GM19238 (cell line): ENCODE data around the gene MANBA.

Experiments used
- DNase-seq: peaks from one replicate; pipeline ENCODE4 v3.0.0; 2011; ENCODE audit warnings: low spot score; ENCODE audit not compliant: insufficient read length

MANBA gene

GRCh38 chr4:102760645-102761295 lies at the start of gene MANBA:
MANBA (minus strand) TSS chr4:102760968; CDS start chr4:102760894, 74 bp downstream.
- peak; percentile 92 for DNase-seq

- no peak for DNase-seq
These were observed 48.9 kb upstream of the MANBA start for GRCh38 chr4:102809691-102810090.

GRCh38 chr4:102809190-102809589 lies 48.4 kb upstream of the MANBA start:
- no peak for DNase-seq

GRCh38 chr4:102808009-102808408 lies 47.2 kb upstream of the MANBA start:
- no peak for DNase-seq

GRCh38 chr4:102807345-102807744 lies 46.6 kb upstream of the MANBA start:
- no peak for DNase-seq

GRCh38 chr4:102799816-102800215 lies 39.0 kb upstream of the MANBA start:
- no peak for DNase-seq

GRCh38 chr4:102794999-102795398 lies 34.2 kb upstream of the MANBA start:
- no peak for DNase-seq

GRCh38 chr4:102792361-102792936 lies 31.7 kb upstream of the MANBA start:
- DNase-seq = no peak

- DNase-seq = no peak
These were observed 30.6 kb upstream of the MANBA start for GRCh38 chr4:102791318-102791835.

- no peak for DNase-seq
These were observed 28.5 kb upstream of the MANBA start for GRCh38 chr4:102789317-102789717.

- DNase-seq = no peak
These were observed 27.2 kb upstream of the MANBA start for GRCh38 chr4:102787944-102788343.

GRCh38 chr4:102787096-102787881 lies 26.5 kb upstream of the MANBA start:
- DNase-seq = no peak

GRCh38 chr4:102786279-102786678 lies 25.5 kb upstream of the MANBA start:
- DNase-seq = no peak

- DNase-seq = no peak
These were observed 22.2 kb upstream of the MANBA start for GRCh38 chr4:102783006-102783405.

GRCh38 chr4:102781570-102781969 lies 20.8 kb upstream of the MANBA start:
- DNase-seq = no peak

- DNase-seq = no peak
These were observed 19.8 kb upstream of the MANBA start for GRCh38 chr4:102780476-102781144.

GRCh38 chr4:102779204-102779603 lies 18.4 kb upstream of the MANBA start:
- no peak for DNase-seq

GRCh38 chr4:102778720-102779119 lies 18.0 kb upstream of the MANBA start:
- DNase-seq = no peak

GRCh38 chr4:102775805-102776204 lies 15.0 kb upstream of the MANBA start:
- DNase-seq = no peak

GRCh38 chr4:102774254-102774653 lies 13.5 kb upstream of the MANBA start:
- no peak for DNase-seq

GRCh38 chr4:102772738-102773340 lies 12.1 kb upstream of the MANBA start:
- no peak for DNase-seq
